Osteoblast (primary cell): ENCODE measurements around the gene RUBCN. TPM values are rescaled to one million over a fixed set of nuclear protein-coding genes. Genes with fewer than 3 reads are reported as not detected.

Source experiments
- DNase-seq: peaks from one replicate; pipeline ENCODE4 v3.0.0; 2011; ENCODE audit warnings: low spot score, mixed read lengths; ENCODE audit not compliant: insufficient read length; ENCODE audit errors: missing footprints
- H2AFZ ChIP-seq: 2 replicates; pipeline ENCODE4 v1.6.0; 2011; ENCODE audit warnings: mild to moderate bottlenecking, low read length
- H3K27ac ChIP-seq: 2 replicates; pipeline ENCODE4 v1.5.1; 2011; ENCODE audit warnings: mild to moderate bottlenecking, low read depth, low read length, moderate library complexity
- H3K27me3 ChIP-seq: 2 replicates; pipeline ENCODE4 v1.6.0; 2012; ENCODE audit warnings: mild to moderate bottlenecking, control low read depth, inconsistent platforms, low read length, moderate library complexity; ENCODE audit not compliant: insufficient read depth
- H3K36me3 ChIP-seq: 2 replicates; pipeline ENCODE4 v1.5.1; 2011; ENCODE audit warnings: mild to moderate bottlenecking, low read length, control low read depth, moderate library complexity; ENCODE audit not compliant: insufficient read depth
- H3K4me1 ChIP-seq: 2 replicates; pipeline ENCODE4 v1.5.1; 2011; ENCODE audit warnings: mild to moderate bottlenecking, low read length, control low read depth, moderate library complexity; ENCODE audit not compliant: insufficient read depth
- H3K4me2 ChIP-seq: 2 replicates; pipeline ENCODE4 v1.6.0; 2011; ENCODE audit warnings: mild to moderate bottlenecking, low read length; ENCODE audit not compliant: insufficient read depth
- H3K4me3 ChIP-seq: fragments of 200-600 bp; sonication (generic); 3 replicates; pipeline ENCODE4 v1.5.1; 2012; ENCODE audit warnings: mild to moderate bottlenecking, low read length, inconsistent platforms; ENCODE audit not compliant: insufficient read depth
- H3K79me2 ChIP-seq: 2 replicates; pipeline ENCODE4 v1.6.0; 2012; ENCODE audit warnings: mild to moderate bottlenecking, low read length, control low read depth, inconsistent platforms; ENCODE audit not compliant: insufficient read depth
- H3K9me3 ChIP-seq: 2 replicates; pipeline ENCODE4 v1.5.1; 2011; ENCODE audit warnings: low read depth, low read length, control low read depth
- H4K20me1 ChIP-seq: 2 replicates; pipeline ENCODE4 v1.6.0; 2012; ENCODE audit warnings: mild to moderate bottlenecking, low read length, control low read depth; ENCODE audit not compliant: insufficient read depth
- total RNA-seq: library from RNA; depleted of rRNA; stranded (reverse); fragments of >200 nt; gene quantifications from 2 replicates; pipeline ENCODE4 v1.2.3, GENCODE V29; 2012
- TF ChIP-seq, protein P1 (sequence below): IDR thresholded peaks from 2 replicates; pipeline ENCODE4 v1.5.1; 2011; ENCODE audit warnings: mild to moderate bottlenecking, low read depth, low read length, moderate library complexity; ENCODE audit errors: extremely low read depth

Gene RUBCN
- total RNA-seq, 1 donor = 23.2 TPM

DNA sequence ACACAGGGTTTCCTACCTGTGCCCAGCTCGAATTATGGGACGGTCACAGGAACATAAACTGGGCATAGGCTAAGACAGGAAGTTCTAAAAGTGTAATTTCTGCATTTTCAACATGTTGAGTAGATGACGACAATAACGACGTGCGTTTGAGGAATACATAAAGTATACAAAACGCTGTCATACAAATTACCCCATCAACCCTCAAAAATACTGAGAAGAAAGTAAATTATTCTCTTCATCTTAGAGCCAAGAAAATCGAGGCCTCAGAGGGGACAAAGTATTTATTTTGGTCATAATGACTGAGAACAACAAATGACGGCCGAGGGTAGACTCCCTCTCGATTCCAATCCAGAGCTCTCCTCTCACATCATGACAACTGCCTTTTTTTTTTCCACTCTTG lies 60.8 kb downstream of the RUBCN start:
- Histone ChIP-seq H4K20me1 (no peaks in the 10 kb centered on the region), H3K36me3 (peaks cover 44% of the 10 kb centered on the region), H3K79me2 (no peaks in the 10 kb centered on the region), H3K27me3 (no peaks in the 10 kb centered on the region), H2AFZ (no peak overlapping the region), H3K4me3 (no peak overlapping the region), H3K27ac (no peak overlapping the region), H3K4me1 (no peaks in the 10 kb centered on the region), H3K4me2 (no peak overlapping the region), H3K9me3 (peaks cover 4% of the 10 kb centered on the region)
- TF ChIP-seq, protein P1, sequence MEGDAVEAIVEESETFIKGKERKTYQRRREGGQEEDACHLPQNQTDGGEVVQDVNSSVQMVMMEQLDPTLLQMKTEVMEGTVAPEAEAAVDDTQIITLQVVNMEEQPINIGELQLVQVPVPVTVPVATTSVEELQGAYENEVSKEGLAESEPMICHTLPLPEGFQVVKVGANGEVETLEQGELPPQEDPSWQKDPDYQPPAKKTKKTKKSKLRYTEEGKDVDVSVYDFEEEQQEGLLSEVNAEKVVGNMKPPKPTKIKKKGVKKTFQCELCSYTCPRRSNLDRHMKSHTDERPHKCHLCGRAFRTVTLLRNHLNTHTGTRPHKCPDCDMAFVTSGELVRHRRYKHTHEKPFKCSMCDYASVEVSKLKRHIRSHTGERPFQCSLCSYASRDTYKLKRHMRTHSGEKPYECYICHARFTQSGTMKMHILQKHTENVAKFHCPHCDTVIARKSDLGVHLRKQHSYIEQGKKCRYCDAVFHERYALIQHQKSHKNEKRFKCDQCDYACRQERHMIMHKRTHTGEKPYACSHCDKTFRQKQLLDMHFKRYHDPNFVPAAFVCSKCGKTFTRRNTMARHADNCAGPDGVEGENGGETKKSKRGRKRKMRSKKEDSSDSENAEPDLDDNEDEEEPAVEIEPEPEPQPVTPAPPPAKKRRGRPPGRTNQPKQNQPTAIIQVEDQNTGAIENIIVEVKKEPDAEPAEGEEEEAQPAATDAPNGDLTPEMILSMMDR = no peak
- DNase-seq = no peak

DNA sequence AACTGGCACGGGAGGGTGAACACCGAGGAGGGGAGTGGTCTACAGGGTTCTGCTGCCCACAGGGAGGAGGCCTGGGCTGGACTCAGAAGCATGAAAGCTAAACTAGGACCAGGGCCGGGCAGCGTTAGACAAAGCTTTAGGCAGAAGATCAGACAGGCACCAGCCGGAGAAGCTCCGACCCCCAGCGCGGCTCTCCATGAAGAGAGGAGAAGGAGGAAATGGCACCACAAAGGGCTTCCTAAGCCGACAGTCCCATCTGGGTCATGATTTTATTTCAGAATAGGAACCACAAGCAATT lies 61.2 kb downstream of the RUBCN start:
- Histone ChIP-seq H4K20me1 (no peaks in the 10 kb centered on the region), H3K9me3 (peaks cover 4% of the 10 kb centered on the region), H3K4me1 (no peaks in the 10 kb centered on the region), H3K79me2 (no peaks in the 10 kb centered on the region), H2AFZ (no peak overlapping the region), H3K4me3 (no peak overlapping the region), H3K27ac (no peak overlapping the region), H3K4me2 (no peak overlapping the region), H3K36me3 (peaks cover 42% of the 10 kb centered on the region), H3K27me3 (no peaks in the 10 kb centered on the region)
- TF ChIP-seq, protein P1 = no peak
- no peak for DNase-seq

DNA sequence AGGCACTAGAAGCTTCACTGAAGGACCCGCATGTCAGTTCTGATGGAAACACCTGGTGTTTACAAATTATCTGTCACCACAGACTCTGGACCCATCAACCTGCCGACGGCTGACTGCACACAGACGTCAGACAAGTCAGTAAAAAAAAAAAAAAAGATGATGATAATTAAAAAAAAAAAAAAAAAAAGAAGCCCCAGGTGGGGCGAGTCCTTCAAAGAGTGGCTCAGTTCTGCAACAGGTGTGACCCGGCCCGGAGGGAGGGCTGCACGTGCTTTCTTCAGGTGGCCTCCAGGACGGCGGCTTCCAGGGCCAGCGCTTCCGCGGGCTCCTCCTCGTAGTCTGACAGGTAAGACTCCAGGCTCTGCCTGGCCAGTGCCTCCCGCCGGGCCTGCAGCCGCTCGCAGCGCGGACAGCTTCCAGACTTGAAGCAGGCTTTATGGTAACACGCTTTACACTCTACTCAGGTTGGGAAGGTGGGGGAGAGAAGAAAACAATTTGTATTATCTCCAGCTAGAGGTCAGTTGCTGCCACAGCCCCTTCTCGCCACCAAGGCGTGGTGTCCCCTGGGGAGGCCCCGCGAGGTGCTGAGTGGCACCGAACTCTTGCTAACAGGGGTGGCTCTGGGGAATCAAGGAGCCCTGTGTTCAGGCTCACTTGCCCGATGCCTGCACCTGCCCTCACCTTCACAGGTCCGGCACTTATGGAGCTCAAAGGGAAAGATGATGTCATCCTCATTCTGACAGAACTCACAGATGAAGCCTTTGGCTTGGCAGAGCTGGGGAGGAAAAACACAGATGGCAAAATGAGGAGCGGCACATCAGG lies 61.8 kb downstream of the RUBCN start:
- Histone ChIP-seq H2AFZ (no peak overlapping the region), H3K27me3 (no peaks in the 10 kb centered on the region), H3K79me2 (no peaks in the 10 kb centered on the region), H4K20me1 (no peaks in the 10 kb centered on the region), H3K9me3 (peaks cover 4% of the 10 kb centered on the region), H3K4me3 (no peak overlapping the region), H3K36me3 (peaks cover 40% of the 10 kb centered on the region), H3K4me1 (no peaks in the 10 kb centered on the region), H3K27ac (no peak overlapping the region), H3K4me2 (no peak overlapping the region)
- no peak for DNase-seq
- TF ChIP-seq, protein P1 = no peak

DNA sequence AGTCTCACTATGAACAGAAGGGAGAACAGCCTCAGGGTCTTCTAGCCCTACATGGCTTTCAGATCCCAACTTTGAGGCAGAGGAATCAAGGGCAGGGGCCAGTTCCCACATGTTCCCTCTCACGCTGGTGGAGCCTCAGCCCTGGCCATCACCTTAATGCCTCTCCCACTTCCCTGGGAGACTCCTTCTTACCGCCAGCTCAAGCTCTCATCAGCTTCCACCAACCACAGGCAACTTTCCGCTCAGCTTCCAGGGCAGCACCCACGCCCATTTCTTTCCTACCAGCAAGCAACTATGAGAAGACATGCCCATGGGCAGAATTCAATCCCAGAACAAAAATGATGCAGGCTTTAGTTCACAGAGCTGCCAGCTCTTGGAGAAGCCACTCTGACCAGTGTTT lies 63.5 kb downstream of the RUBCN start:
- Histone ChIP-seq H3K36me3 (peaks cover 40% of the 10 kb centered on the region), H3K4me3 (no peak overlapping the region), H4K20me1 (no peaks in the 10 kb centered on the region), H3K27me3 (no peaks in the 10 kb centered on the region), H3K4me2 (no peak overlapping the region), H3K27ac (no peak overlapping the region), H3K9me3 (peaks cover 3% of the 10 kb centered on the region), H3K4me1 (no peaks in the 10 kb centered on the region), H2AFZ (no peak overlapping the region), H3K79me2 (no peaks in the 10 kb centered on the region)
- TF ChIP-seq, protein P1 = no peak
- DNase-seq = no peak
